Left hindlimb (tissue), 1 donor: ENCODE results near the gene TM4SF20.
"Not testable (repeated sequence)": the region's sequence is repeated elsewhere in the genome, so short reads cannot be mapped to it uniquely, and the experiment has no call there.

Experiments used
- DNase-seq: peaks from one replicate; pipeline ENCODE4 v3.0.0-alpha.2; 2018

TM4SF20 gene

GRCh38 chr2:227398684-227399670 is 19.9 kb upstream of the TM4SF20 start:
- no peak for DNase-seq

- DNase-seq, result no peak
Measured at GRCh38 chr2:227397562-227397961, 18.5 kb upstream of the TM4SF20 start.

- no peak for DNase-seq
Measured at GRCh38 chr2:227395556-227395955, 16.4 kb upstream of the TM4SF20 start.

GRCh38 chr2:227394401-227394800 is 15.3 kb upstream of the TM4SF20 start:
- DNase-seq, result no peak

DNA sequence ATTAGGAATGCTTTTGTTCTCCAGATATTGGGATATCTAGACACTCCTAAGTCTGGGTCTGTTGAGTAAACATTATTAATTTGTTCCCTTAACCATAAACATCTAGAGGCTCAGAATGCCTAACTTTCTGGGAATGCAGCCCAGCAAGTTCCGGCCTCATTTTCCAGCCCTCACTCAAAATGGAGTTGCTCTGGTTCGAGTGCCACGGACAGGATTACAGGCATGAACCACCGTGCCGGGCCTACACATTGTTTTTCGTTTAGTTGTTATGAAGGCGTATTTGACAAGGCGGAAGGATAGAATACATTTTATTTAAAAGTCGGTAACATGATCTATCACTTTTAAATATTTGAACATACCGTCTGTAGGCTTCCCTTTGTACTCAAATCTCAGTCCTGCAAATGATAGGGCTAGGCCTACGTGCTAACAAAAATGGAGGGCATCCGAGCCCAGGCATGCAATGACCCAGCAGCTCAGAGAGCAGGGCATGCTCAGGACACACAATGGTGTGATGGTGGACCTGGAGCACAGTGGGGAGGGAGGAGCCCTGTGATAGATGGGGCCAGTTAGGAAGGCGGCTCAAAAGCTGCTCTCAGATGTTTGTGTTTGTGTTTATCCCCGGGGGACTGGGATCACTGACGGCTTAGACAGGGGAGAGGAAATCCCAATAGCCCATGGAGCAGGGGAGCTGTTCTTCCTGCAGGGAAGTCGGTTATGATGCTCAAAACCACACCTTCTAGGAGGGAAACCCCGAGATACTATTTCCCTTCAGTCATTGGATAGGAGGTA is 11.6 kb upstream of the TM4SF20 start:
- no peak for DNase-seq

- DNase-seq, result no peak
Measured at GRCh38 chr2:227389661-227390060, 10.6 kb upstream of the TM4SF20 start.

DNA sequence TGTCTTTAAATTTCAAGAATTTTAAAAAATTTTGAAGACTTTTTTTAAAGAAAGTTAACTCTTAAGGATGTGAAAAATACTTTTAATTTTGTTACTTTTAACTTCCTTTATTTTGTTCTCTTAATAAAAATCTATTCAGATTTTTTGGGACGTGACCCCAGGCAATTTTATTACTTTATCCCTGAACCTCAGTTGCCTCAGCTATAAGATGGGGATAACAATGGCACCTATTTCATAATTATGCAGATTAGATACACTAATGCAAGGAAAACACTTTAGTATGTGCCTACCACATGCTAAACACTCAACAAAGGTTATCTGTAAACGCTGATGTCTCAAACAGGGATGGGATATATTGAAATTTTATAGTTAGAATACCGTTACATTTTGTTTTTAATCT is 10.1 kb upstream of the TM4SF20 start:
- DNase-seq, result no peak

GRCh38 chr2:227388537-227389011 is 9.5 kb upstream of the TM4SF20 start:
- no peak for DNase-seq

GRCh38 chr2:227387583-227387982 is 8.5 kb upstream of the TM4SF20 start, which contains the start of gene SCYGR1:
SCYGR1 (minus strand) TSS chr2:227387949; CDS start chr2:227387949, 0 bp downstream.
- DNase-seq, result not testable (repeated sequence)

GRCh38 chr2:227386630-227387029 is 7.5 kb upstream of the TM4SF20 start:
- DNase-seq, result no peak

- DNase-seq, result no peak
Measured at GRCh38 chr2:227383686-227384085, 4.6 kb upstream of the TM4SF20 start.

DNA sequence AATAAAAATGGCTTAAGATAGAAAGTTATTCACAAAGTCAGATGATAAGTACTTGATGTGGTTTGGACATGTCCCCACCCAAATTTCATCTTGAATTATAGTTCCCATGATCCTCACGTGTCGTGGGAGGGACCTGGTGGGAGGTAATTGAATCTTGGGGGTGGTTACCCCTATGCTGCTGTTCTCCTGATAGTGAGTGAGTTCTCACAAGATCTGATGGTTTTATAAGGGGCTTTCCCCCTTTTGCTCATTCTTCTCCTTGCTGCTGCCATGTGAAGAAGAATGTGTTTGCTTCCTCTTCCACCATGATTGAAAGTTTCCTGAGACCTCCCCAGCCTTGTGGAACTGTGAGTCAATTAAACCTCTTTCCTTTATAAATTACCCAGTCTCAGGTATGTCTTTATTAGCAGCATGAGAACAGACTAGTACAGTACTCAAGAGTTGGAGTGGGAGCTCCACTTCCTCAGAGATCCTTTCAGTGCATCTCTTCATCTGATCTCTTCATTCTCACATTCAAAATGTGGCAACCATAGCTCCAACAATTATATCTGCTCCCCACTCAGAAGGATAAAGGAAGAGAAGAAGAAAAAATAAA is 3.2 kb upstream of the TM4SF20 start:
- not testable (repeated sequence) for DNase-seq

- no peak for DNase-seq
Measured at GRCh38 chr2:227378371-227378782, 729 bp downstream of the TM4SF20 start.

GRCh38 chr2:227377467-227378351 is 1.4 kb downstream of the TM4SF20 start:
- DNase-seq, result no peak

DNA sequence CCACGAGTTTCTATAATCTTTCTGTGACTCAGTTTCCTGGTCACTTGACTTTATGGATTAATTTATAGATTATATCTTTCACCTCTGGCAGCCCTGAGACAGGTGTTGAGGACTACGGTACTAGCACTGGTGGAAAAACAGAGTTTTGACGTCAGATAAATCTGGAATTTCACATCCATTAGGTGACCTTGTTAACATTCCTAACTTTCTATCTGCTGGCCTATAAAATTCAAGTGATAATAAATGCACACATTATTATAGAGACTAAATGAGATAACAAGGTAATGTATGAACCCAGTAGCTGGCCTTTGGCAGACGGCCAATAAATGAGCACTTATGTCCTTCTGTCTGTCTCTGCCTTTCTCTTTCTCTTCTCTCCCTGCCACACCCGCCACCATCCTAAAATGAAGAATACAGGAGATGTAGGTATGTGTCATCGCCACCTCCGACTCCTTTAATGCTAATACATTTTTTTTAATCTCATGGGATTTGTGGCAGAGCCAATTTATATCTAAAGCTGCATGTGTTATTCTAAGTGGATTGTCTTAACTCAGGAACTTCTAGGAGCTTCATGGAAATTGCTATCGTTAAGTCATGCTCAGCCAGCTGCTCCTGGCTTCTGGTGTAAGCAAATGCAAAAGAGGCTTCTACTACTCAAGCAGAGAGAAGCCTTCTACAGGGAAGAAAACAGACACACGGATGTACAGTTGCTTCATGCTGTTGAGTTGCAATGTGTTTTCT is 2.3 kb downstream of the TM4SF20 start:
- DNase-seq, result no peak

DNA sequence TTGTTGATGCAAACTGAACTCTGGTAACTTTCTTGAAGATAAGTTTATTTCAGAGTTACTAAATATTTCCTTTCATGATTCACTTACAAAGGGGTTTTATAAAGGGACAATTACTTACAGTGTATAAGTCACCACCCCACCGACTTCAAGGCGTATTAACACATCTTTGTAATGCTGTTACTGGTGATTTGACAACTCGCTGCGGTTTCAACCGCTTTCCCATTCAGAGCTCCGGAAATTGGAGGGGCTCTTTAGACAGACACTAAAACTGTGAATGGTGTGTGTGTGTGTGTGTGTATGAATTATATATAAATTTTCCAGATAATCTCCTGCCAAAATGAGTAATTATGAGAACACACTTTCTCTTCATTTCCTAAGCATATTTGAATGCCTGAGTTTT is 4.9 kb downstream of the TM4SF20 start:
- DNase-seq, result no peak

DNA sequence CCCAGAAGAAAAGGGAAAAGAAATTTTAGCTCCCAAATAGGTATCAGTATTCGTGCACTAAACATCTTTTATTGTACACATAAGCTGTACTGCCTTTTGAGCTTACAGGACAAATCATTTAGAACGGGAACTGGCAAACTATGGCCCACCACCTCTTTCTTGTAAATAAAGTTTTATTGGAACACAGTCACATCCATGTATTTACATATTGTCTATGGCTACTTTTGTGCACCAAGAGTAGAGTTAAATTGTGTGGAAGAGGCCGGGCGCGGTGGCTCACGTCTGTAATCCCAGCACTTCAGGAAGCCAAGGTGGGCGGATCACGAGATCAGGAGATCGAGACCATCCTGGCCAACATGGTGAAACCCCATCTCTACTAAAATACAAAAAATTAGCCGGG is 5.7 kb downstream of the TM4SF20 start:
- no peak for DNase-seq

DNA sequence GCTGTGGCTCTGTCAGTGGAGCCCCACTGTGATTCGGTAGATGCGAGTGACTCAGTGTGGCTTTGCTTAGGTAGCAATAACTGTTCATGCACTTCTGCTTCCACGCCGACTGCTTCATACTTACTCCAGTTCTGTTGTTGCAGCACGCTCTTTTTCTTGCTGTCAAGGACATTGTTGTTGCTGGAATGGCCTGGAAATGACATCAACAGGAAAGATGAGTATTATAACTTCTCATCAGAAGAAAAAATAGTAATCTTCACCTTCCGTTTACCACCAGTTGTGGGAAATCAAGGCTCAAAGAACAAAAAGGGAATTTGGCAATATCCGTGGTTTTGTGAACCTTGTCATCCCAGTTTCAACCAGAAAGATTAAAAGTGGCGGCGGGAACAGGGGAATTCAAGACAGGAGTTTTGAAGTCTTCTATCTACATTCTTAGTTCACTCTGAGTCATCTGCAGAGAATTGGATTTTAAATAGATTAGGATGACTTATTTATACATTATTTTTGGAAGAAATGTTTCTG is 8.3 kb downstream of the TM4SF20 start:
- no peak for DNase-seq

DNA sequence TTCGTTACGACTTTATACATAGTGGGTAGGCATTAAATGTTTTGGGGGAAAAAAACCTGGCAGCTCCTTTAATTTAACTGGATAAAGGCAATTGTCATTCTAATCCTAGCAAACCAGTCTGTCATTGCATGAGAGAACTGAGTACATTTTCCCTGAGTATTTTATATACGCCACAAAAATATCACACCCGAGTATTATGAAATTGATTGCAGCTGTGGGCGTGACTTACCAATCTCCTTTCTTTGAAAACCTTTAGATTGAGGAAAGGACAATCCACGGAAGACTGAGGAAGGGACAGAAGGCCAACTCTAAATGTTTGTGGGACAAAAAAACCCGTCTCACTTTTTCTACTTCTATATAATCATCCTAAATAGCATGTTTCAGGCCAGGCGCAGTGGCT is 9.0 kb downstream of the TM4SF20 start:
- no peak for DNase-seq

- no peak for DNase-seq
Measured at GRCh38 chr2:227368574-227368973, 10.5 kb downstream of the TM4SF20 start.

DNA sequence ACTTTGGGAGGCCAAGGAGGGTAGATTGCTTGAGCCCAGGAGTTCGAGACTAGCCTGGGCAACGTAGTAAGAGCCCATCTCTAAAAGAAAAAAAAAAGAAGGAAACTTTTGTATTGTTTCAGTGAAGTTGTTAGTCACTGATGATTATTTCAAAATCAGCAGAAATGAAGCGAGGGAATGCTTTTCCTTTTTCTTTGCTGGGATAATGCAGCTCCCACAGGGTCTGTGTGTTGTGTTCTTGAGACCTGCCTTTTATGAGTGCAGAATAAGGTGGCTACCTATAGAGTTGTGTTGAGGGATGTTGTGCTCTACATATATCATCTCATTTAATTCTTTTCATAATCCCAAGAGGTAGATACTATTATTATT is 11.7 kb downstream of the TM4SF20 start:
- DNase-seq, result no peak
